HS-5 (cell line): ENCODE measurements around the gene SRGAP1.
A peak's percentile ranks its signal among the peaks of the same experiment; 100 is the strongest.

ENCODE experiments used
- DNase-seq: peaks from one replicate; pipeline ENCODE4 v3.0.0-alpha.2; 2012; ENCODE audit warnings: low read depth

SRGAP1 gene

DNA sequence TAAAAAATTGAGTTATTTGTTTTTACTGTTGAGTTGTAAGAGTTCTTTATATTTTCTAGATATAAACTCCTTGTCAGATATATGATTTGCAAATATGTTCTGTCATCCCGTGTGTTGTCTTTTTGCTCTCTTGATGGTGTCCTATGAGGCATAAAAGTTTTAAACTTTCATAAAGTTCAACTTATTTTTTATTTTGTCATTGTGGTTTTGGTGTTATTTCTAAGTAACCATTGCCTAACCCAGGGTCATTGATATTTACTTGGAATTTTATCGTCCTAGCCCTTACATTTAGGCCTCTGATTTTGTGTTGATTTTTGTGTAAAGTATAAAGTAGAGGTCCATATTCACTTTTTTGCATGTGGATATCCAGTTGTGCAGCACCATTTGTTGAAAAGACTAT is 63.1 kb downstream of the SRGAP1 start:
- DNase-seq: no peak

DNA sequence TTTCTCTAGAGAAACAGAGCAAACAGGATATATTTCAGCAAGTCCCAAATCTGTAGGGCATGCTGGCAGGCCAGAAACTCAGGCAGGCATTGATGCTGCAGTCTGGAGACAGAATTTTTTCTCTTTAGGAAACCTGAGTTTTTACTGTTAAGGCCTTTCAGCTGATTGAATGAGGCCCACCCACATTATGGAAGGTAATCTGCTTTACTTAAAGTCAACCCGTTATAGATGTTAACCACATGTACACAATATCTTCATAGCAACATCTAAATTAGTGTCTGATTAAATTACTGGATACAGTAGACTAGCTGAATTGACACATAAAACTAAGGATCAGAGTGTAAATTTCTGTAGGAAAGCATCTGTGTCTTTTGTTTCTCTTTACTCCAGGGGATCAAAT is 65.2 kb downstream of the SRGAP1 start:
- no peak for DNase-seq

DNA sequence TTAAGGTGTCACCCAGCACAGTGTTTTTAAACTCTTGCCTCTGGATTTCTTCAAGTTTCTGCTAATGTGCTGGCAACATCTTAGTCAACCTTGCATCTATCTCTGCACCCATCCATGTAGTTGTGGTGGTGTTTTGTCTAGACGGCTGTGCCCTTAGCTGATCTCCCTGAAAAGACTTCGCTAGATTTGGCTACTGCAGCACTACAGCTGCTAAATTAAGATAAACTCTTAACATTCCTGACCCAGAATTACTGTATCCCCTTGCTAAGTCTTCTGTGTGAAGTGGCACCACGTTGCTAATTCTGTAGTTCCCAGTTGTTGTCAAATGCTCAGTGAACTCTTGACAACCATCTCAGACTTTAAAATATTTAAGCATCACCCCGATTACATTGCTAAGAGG is 66.8 kb downstream of the SRGAP1 start:
- no peak for DNase-seq

DNA sequence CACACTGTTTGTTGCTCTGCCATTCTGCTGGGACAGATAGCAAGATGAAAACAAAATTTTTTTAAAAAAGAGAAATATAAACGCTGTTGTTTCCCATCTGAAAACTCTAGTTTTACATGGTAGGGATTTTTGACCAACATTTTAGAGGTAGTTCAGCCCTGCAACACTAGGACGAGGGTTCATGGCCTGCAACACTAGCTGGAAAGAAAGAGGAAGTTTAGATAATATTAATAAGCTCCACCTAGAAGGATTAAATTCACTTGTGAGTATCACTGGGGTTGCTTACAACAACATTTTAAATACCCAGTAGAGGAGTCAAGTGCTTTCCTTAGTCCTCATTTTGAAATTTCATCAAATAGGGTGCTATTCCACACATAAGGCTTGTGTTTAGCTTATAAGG is 68.2 kb downstream of the SRGAP1 start:
- DNase-seq: no peak

- no peak for DNase-seq
Measured at GRCh38 chr12:63913929-63914328, 69.4 kb downstream of the SRGAP1 start.

DNA sequence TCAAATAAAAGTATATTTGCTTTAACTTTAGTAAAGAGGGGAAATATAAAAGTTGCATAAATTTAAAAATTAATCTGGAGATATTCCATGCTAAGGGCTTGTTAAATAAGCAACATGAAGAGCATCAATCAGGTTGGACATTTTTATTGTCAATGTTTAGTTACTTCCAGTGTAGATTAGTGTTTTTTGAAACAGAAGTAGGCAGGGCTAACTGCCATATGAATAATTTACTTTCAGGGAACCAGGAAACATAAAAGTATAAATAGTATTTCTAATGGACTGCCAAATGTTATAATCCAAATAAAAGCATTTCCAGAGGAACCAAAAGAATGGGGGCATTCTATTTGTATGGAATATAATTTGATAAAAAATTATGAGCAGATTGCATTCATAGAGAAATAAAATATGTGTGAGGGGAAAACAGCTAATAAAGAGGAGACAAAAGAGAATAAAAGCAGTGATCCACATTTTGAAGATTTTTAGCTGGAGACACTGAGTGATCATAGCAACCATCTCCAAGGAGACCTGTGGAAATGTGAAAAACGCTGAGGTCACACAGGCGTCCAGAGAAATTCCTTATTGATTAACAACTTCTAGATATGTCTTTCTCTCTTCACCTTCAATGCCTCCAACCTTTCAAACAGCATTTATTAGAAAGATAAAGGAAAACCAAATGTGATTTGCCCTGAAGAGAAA is 70.8 kb downstream of the SRGAP1 start:
- peak; percentile 76 for DNase-seq

GRCh38 chr12:63916561-63917476 is 72.3 kb downstream of the SRGAP1 start:
- DNase-seq: peak; percentile 74

DNA sequence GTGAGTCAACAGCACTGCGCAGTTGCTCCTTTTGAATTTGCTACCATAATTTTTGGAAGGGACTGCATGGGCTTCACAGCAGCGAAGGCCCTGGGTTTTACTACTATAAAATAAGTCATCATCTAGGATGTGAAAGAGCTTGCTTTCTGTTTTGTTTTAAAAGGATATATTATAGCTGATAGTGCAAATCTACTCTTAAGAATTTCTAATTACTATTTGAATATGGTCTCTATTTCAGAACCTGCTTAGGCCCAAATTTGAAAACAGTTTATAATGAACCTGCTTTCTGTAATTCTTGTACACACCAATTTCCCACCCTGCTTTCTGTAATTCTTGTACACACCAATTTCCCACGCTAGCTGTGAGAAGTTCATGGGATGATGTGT is 73.0 kb downstream of the SRGAP1 start:
- DNase-seq: no peak

DNA sequence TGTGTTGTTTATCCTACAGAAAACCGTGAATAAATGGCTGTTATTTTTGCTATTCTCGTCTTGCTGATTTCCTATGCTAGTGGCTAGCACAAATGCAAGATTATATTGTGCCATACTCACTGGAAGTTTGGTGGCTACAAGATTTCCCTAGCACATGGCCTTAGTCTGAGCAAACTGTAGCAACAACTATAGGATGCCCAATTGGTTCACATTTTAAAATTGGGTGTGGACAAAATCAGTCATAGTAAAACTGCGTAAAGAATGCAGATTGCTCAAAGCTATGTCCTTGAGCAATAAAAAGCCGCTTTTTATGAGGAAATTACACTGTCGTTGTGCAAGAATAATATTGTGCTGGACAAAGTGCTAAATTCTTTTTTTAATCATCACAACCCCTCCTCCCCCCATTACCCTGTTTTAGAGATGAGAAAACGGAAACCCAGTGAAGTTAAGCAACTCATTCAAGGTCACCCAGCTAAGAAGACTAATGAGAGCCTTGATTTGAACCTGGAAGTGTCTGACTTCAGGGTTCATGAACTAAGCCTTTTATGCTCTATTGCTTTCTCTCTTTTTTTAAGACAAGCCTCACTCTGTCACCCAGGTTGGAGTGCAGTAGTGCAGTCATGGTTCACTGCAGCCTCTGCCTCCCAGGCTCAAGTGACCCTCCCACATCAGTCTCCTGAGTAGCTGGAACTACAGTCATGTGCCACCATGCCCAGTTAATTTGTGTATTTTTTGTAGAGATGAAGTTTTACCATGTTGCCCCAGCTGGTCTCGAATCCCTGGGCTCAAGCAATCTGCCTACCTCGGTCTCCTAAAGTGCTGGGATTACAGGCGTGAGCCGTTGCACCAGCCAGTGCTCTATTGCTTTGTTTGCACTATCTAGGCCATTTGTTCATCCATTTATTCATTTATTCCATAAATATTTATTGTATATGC is 73.6 kb downstream of the SRGAP1 start:
- DNase-seq: peak; percentile 100

DNA sequence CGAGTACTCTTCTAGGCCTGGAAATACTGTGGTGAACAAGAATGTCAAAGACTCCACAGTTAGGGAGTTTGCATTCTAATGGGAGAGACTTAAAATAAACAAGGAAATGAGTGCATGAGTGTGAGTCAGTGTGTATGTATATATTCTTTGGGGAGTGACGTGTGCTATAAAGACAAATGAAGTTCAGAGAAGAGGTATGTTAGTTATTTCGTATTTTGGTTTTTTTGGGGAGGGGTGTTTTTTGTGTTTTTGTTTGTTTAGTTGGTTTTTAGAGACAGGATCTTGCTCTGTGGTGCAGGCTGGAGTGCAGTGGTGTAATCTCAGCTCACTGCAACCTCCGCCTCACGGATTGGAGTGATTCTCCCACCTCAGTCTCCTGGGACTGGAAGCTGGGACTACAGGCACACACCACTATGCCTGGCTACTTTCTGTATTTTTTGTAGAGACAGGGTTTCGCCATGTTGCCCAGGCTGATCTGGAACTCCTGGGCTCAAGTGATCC is 74.3 kb downstream of the SRGAP1 start:
- peak; percentile 94 for DNase-seq

DNA sequence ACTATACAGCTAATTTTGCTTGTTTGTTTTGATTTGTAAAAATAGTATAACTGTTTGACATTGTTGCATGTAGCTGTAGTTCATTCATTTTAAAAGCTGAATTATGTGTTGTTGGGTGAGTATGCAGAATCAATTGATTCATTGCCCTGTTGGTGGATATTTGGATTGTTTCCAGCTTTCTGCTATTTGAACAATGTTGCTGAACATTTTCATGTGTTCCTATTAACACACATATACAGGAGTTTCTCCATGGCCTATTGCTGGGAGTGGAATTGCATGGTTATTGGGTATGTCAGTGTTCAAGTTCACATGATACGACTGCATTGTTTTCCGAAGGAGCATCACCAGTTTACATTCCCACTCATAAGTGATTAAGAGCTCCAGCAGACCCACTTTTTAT is 75.3 kb downstream of the SRGAP1 start:
- no peak for DNase-seq

DNA sequence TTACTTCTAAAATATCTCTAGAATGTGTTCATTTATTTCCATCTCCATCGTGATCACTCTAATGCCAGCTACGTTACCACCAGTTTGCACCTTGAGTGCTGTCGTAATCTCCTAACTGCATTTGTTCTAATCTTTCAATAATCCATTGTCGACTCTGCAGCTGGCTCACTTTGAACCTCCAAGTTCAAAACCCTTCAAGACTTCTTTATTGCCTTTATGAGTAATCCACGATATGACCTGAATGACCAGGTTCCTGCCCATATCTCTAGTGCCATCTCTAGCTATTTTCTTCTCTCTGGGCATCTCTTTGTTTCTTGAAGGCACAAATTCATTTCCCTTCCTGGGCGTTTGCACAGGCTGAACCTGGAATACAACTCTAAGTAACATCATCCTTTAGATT is 76.7 kb downstream of the SRGAP1 start:
- no peak for DNase-seq

DNA sequence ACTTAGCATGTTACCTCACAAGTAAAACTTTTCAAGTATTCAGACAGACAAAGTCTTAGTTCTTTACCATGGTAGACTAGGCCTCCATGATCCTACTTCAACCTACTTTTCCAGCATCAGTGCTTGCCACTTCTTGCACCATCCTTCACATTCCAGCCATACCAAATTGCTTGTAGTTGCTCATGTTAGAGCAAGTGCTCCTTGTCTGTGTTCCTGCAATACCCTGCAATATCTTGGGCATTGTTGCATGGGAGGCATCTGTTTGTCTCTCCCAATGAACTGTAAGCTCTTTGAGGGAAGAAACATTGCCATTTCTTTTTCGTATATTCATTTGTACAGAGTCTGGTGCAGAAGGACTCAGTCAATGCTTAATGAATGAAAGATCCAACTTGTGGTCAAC is 78.0 kb downstream of the SRGAP1 start:
- DNase-seq: peak; percentile 36

DNA sequence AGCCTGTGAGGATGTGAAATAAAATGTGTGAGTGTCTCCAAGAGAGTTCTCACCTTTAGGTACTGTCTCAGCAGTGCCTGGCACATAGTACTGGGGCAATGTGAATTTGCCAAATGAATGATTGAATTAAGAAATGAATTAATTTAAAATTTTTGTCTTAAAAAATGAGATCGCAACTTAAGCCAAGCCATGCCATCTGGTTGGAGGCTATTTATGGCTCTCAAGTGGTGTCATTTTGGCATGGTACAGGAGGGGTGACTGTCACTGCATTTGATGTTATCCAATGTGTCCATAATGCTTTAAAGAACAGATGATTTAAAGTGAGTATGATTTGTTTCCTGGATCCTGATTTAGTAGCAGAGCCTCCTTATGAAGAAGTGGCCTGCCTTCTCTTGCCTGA is 80.3 kb downstream of the SRGAP1 start:
- no peak for DNase-seq

GRCh38 chr12:63927511-63927910 is 83.0 kb downstream of the SRGAP1 start:
- DNase-seq: no peak

- DNase-seq: no peak
Measured at GRCh38 chr12:63928305-63928704, 83.8 kb downstream of the SRGAP1 start.

DNA sequence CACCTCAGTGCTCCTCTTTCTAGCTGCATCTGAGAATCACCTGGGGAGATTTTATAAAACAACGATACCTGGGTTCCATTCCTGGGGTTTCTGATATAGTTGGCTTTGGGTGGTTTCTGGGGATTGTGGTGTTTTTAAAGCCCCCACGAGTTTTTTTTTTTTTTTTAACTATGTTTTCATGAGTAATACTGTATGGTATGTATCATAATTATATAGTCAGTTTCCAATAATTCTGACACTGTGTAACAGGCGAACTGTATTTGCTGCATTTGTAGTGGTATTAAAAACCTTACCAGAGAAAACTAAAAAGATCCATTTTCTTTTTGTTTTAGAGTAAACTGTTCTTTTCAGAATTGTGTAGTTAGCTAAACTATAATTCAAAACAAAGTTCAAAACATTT is 84.9 kb downstream of the SRGAP1 start:
- peak; percentile 37 for DNase-seq

DNA sequence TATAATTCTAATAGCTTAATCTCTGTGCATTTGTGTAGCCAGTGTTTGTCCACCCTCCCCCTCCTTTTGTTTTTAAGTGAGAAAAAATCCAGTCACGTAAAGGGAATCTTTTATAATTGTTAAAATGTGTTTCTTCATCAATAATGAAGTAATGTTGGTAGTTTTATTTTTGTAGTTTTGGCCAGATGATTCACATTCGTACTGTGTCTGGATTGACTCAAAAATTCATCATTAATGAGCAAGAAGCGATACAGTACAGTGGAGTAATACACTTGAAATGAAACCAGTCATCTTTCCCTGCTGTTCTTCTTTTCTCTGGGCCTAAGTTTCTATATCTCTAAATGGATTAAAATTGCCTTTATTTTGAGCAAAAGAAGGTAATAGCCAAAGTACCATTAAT is 86.5 kb downstream of the SRGAP1 start:
- peak; percentile 60 for DNase-seq

- no peak for DNase-seq
Measured at GRCh38 chr12:63931703-63932102, 87.2 kb downstream of the SRGAP1 start.

GRCh38 chr12:63934936-63935335 is 90.4 kb downstream of the SRGAP1 start:
- DNase-seq: no peak

- DNase-seq: no peak
Measured at GRCh38 chr12:63935361-63935760, 90.9 kb downstream of the SRGAP1 start.
